ENCODE data around the gene APLP2. TPM values are rescaled to one million over a fixed set of nuclear protein-coding genes. Genes with fewer than 3 reads are reported as not detected.
"Not testable (repeated sequence)": the region's sequence is repeated elsewhere in the genome, so short reads cannot be mapped to it uniquely, and the experiment has no call there.

Gene APLP2
- total RNA-seq, result 10 to 100 TPM; 26.1 to 31.5 TPM

- Mint-ChIP-seq H3K27me3 (peaks cover 29% of the 10 kb centered on the region), H3K9me3 (no peaks in the 10 kb centered on the region), H3K27ac (peak within 1 kb of the TSS; percentile 84), H3K4me1 (peaks cover 17% of the 10 kb centered on the region), H3K4me3 (peak within 1 kb of the TSS; percentile 96), H3K36me3 (no peaks in the 10 kb centered on the region)
- ATAC-seq (ENCODE audit: low read depth) (peak; percentile 91), DNase-seq (peak; percentile 94)
- POLR2A ChIA-PET, result interaction anchor here (0.5 to 2.8 kb wide), 3 partner anchors 67 to 1767 kb away, joined by 4 to 27 read pairs (median 4); partner anchors contain the start of gene PRDM10
Measured at GRCh38 chr11:130069659-130070108, at the start of gene APLP2. APLP2 (plus strand) TSS chr11:130069894; CDS start chr11:130069978, 84 bp downstream.

GRCh38 chr11:130020323-130020722, 49.4 kb upstream of the APLP2 start:
- Mint-ChIP-seq H3K9me3 (peaks cover 8% of the 10 kb centered on the region), H3K4me1 (no peaks in the 10 kb centered on the region), H3K4me3 (no peak overlapping the region), H3K36me3 (no peaks in the 10 kb centered on the region), H3K27me3 (peaks cover 12% of the 10 kb centered on the region), H3K27ac (no peak overlapping the region)
- DNase-seq, result no peak
- POLR2A ChIA-PET, result no interaction called here
- ATAC-seq (ENCODE audit: low read depth), result no peak

GRCh38 chr11:130021606-130022005, 48.1 kb upstream of the APLP2 start:
- H3K36me3 Mint-ChIP-seq; H3K9me3 Mint-ChIP-seq; ATAC-seq (ENCODE audit: low read depth); DNase-seq; H3K27ac Mint-ChIP-seq; H3K4me3 Mint-ChIP-seq; H3K27me3 Mint-ChIP-seq; POLR2A ChIA-PET; H3K4me1 Mint-ChIP-seq: not testable (repeated sequence)

DNA sequence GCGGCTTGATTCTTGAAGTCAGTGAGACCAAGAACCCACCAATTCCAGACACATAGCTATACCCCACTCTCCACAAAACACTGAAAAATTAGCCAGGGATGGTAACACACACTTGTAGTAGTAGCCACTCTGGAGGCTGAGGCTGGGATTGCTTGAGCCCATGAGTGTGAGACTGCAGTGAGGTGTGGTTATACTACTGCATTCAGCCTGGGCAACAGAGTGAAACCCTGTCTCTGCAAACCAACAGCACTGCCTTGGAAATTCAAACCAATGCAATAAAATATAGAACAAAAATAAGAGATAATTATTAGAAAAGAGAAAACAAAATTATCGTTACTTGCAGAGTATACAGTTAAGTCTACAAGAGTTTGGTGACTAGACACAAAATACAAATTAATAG, 46.9 kb upstream of the APLP2 start:
- H3K36me3 Mint-ChIP-seq, result no peaks in the 10 kb centered on the region
- H3K4me3 Mint-ChIP-seq, result no peak overlapping the region
- ATAC-seq (ENCODE audit: low read depth) (no peak), DNase-seq (no peak)
- H3K9me3 Mint-ChIP-seq, result no peaks in the 10 kb centered on the region
- peaks cover 7% of the 10 kb centered on the region for H3K27me3 Mint-ChIP-seq
- H3K4me1 Mint-ChIP-seq, result no peaks in the 10 kb centered on the region
- POLR2A ChIA-PET, result no interaction called here
- H3K27ac Mint-ChIP-seq, result no peak overlapping the region

- no peak for DNase-seq
- Mint-ChIP-seq H3K9me3 (no peaks in the 10 kb centered on the region), H3K36me3 (no peaks in the 10 kb centered on the region), H3K27ac (no peak overlapping the region), H3K27me3 (peaks cover 8% of the 10 kb centered on the region), H3K4me3 (no peak overlapping the region), H3K4me1 (no peaks in the 10 kb centered on the region)
- ATAC-seq (ENCODE audit: low read depth), result no peak
- POLR2A ChIA-PET, result no interaction called here
Measured at GRCh38 chr11:130023204-130023603, 46.5 kb upstream of the APLP2 start.

GRCh38 chr11:130024361-130024760, 45.3 kb upstream of the APLP2 start:
- Mint-ChIP-seq H3K36me3 (no peaks in the 10 kb centered on the region), H3K4me1 (no peaks in the 10 kb centered on the region), H3K27ac (no peak overlapping the region), H3K27me3 (peaks cover 8% of the 10 kb centered on the region), H3K9me3 (no peaks in the 10 kb centered on the region), H3K4me3 (no peak overlapping the region)
- ATAC-seq (ENCODE audit: low read depth), result no peak
- POLR2A ChIA-PET, result no interaction called here
- DNase-seq, result no peak

- POLR2A ChIA-PET, result no interaction called here
- Mint-ChIP-seq H3K4me3 (no peak overlapping the region), H3K27ac (no peak overlapping the region), H3K27me3 (peaks cover 8% of the 10 kb centered on the region), H3K9me3 (no peaks in the 10 kb centered on the region), H3K4me1 (no peaks in the 10 kb centered on the region), H3K36me3 (no peaks in the 10 kb centered on the region)
- no peak for DNase-seq
- no peak for ATAC-seq (ENCODE audit: low read depth)
Measured at GRCh38 chr11:130025371-130025770, 44.3 kb upstream of the APLP2 start.

- no peaks in the 10 kb centered on the region for H3K4me1 Mint-ChIP-seq
- H3K27ac Mint-ChIP-seq, result no peak overlapping the region
- no peaks in the 10 kb centered on the region for H3K9me3 Mint-ChIP-seq
- no peak overlapping the region for H3K4me3 Mint-ChIP-seq
- no peak for ATAC-seq (ENCODE audit: low read depth)
- POLR2A ChIA-PET, result no interaction called here
- H3K27me3 Mint-ChIP-seq, result peaks cover 4% of the 10 kb centered on the region
- no peak for DNase-seq
- no peaks in the 10 kb centered on the region for H3K36me3 Mint-ChIP-seq
Measured at GRCh38 chr11:130029137-130029536, 40.6 kb upstream of the APLP2 start.

- ATAC-seq (ENCODE audit: low read depth) (no peak), DNase-seq (no peak)
- no peak overlapping the region for H3K27ac Mint-ChIP-seq
- H3K4me1 Mint-ChIP-seq, result no peaks in the 10 kb centered on the region
- POLR2A ChIA-PET, result no interaction called here
- H3K27me3 Mint-ChIP-seq, result peaks cover 9% of the 10 kb centered on the region
- no peak overlapping the region for H3K4me3 Mint-ChIP-seq
- no peaks in the 10 kb centered on the region for H3K36me3 Mint-ChIP-seq
- H3K9me3 Mint-ChIP-seq, result no peaks in the 10 kb centered on the region
Measured at GRCh38 chr11:130031056-130031455, 38.6 kb upstream of the APLP2 start.

DNA sequence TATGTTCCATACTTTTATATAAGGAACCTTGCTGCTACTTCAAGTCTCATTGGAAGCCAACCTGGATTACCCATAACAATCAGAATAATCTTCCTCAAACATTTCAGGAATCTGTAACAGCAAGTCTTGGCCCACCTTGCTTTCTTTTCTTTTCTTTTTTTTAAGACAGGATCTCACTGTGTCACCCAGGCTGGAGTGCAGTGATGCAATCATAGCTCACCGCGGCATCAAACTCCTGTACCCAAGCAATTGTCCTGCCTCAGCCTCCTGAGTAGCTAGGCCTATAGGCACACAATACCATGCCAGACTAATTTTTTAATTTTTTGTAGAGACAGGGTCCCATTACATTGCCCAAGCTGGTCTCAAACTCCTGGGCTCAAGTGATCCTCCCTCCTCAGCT, 37.7 kb upstream of the APLP2 start:
- H3K4me1 Mint-ChIP-seq, result no peaks in the 10 kb centered on the region
- DNase-seq (no peak), ATAC-seq (ENCODE audit: low read depth) (no peak)
- H3K27me3 Mint-ChIP-seq, result peaks cover 9% of the 10 kb centered on the region
- POLR2A ChIA-PET, result no interaction called here
- no peaks in the 10 kb centered on the region for H3K36me3 Mint-ChIP-seq
- no peak overlapping the region for H3K27ac Mint-ChIP-seq
- H3K4me3 Mint-ChIP-seq, result no peak overlapping the region
- H3K9me3 Mint-ChIP-seq, result no peaks in the 10 kb centered on the region

DNA sequence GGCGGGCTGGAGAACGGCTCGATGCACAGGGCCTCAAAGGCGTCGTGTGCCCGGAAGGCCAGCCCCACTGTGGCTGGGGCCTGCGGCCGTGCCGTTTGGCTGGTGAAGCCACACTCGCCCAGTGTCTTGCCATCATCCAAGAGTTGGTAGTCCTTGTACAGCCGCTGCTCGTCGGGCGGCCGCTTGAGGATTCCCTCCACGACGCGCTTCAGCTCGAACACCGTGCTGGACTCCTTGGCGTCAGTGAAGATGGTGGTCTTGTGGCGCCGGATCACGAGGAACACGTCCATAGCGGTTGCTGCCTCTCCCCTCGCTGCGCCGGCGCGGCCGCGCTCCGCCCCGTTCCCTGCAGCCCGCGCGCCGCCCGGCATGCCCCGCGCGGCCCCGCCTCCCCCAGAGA, 36.8 kb upstream of the APLP2 start:
- Mint-ChIP-seq H3K4me3 (no peak overlapping the region), H3K4me1 (no peaks in the 10 kb centered on the region), H3K27ac (no peak overlapping the region), H3K36me3 (no peaks in the 10 kb centered on the region), H3K9me3 (no peaks in the 10 kb centered on the region), H3K27me3 (peaks cover 7% of the 10 kb centered on the region)
- DNase-seq (no peak), ATAC-seq (ENCODE audit: low read depth) (no peak)
- POLR2A ChIA-PET, result no interaction called here

DNA sequence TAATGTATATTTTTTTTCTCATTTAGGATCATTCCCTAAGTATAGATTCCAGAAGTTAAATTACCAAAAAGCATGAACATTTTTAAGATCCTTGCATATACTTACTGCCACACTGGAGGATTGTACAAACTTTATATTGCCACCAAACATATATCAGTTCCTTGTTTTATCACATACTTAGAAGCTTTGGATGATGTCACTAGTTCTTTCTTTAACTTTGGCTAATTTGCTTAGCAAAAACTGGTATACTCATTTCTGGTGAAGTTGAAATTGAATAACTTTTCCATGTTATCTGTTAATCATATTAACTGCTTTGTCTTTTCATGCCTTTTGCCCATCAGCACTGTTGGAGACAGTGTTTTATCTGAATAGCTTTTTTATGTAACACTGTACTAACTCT, 35.5 kb upstream of the APLP2 start:
- H3K9me3 Mint-ChIP-seq, result no peaks in the 10 kb centered on the region

GRCh38 chr11:130037058-130037457, 32.6 kb upstream of the APLP2 start:
- H3K27me3 Mint-ChIP-seq, result peaks cover 7% of the 10 kb centered on the region
- H3K27ac Mint-ChIP-seq, result no peak overlapping the region
- no peak overlapping the region for H3K4me3 Mint-ChIP-seq
- no peak for ATAC-seq (ENCODE audit: low read depth)
- no peaks in the 10 kb centered on the region for H3K36me3 Mint-ChIP-seq
- H3K4me1 Mint-ChIP-seq, result no peaks in the 10 kb centered on the region
- DNase-seq, result no peak
- POLR2A ChIA-PET, result no interaction called here
- no peaks in the 10 kb centered on the region for H3K9me3 Mint-ChIP-seq

More for the DNA sequence above, 35.5 kb upstream of the APLP2 start:
- no peak for ATAC-seq (ENCODE audit: low read depth)
- H3K4me3 Mint-ChIP-seq, result no peak overlapping the region
- H3K27me3 Mint-ChIP-seq, result peaks cover 7% of the 10 kb centered on the region
- no peak overlapping the region for H3K27ac Mint-ChIP-seq
- no peaks in the 10 kb centered on the region for H3K36me3 Mint-ChIP-seq
- DNase-seq, result no peak
- POLR2A ChIA-PET, result no interaction called here
- no peaks in the 10 kb centered on the region for H3K4me1 Mint-ChIP-seq

DNA sequence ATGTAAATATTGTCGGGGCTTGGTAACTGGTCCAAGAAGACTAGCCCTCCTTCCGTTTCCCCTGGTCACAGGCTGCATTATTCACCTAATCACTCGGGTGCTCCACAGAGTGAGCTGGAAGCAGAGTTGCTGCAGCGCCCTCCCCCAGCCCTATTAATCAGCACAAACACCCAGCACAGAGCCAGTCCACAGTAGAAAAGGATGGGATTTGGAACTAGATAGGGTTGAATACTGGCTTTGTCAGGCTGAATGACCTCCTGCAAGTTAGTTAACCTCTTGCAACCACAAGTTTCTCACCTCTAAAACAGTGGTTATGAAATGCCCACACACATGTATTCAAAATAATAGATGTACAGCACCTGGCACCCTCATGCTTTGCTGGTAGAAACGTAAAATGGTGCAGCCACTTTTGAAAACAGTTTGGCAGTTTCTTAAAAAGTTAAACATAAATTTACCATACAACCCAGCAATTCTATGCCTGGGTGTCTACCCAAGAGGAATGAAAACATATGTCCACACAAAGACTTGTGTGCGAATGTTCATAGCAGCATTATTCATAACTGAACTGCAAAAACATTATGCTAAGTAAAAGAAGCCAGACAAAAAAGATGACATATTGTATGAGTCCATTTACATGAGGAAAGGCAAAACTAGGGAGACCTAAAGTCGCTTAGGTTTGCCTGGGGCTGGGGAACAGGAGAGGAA, 31.7 kb upstream of the APLP2 start:
- H3K27ac Mint-ChIP-seq, result no peak overlapping the region
- H3K9me3 Mint-ChIP-seq, result no peaks in the 10 kb centered on the region
- no peak for DNase-seq
- no peak overlapping the region for H3K4me3 Mint-ChIP-seq
- no peaks in the 10 kb centered on the region for H3K36me3 Mint-ChIP-seq
- POLR2A ChIA-PET, result no interaction called here
- no peaks in the 10 kb centered on the region for H3K4me1 Mint-ChIP-seq
- no peak for ATAC-seq (ENCODE audit: low read depth)
- peaks cover 7% of the 10 kb centered on the region for H3K27me3 Mint-ChIP-seq
